B cell (primary cell): ENCODE results near the gene SRBD1. TPM values are rescaled to one million over a fixed set of nuclear protein-coding genes. Genes with fewer than 3 reads are reported as not detected.

Source experiments
- ATAC-seq: fragments of 200-7000 bp; cut with Tn5 transposase; one replicate; pipeline ENCODE4 v1.10.0; 2021; ENCODE audit warnings: low read depth, mild to moderate bottlenecking, moderate number of reproducible peaks, moderate library complexity
- CTCF ChIA-PET: fragments of 350-600 bp; sonication (Branson Sonifier 250); formaldehyde crosslinking; loops from one replicate; lab custom pipeline; 2021; ENCODE audit warnings: antibody characterized with exemption, inconsistent platforms; lab: Charles Lee
- POLR2A ChIA-PET: fragments of 350-600 bp; sonication (Branson Sonifier 250); formaldehyde crosslinking; loops from one replicate; lab custom pipeline; 2021; ENCODE audit warnings: antibody characterized with exemption; lab: Charles Lee
- DNase-seq: peaks from one replicate; pipeline ENCODE4 v3.0.0; 2013
- H2AFZ ChIP-seq: 2 replicates; pipeline ENCODE4 v1.6.1; 2012; ENCODE audit warnings: mild to moderate bottlenecking, low read depth, low read length; ENCODE audit not compliant: insufficient read depth, poor library complexity, severe bottlenecking
- H3K27ac ChIP-seq, 2 donors: 1 replicate in 1 of 2; 2 replicates in 1 of 2; pipeline ENCODE4 v1.5.1; 2012 to 2013; ENCODE audit warnings: low read length in 2 of 2, mild to moderate bottlenecking in 2 of 2, moderate library complexity in 1 of 2
- H3K27me3 ChIP-seq, 4 experiments: fragments of 200-600 bp in 1 of 4; sonication (generic) in 1 of 4; replicated peaks in 1 of 4; 1 replicate in 2 of 4; 2 replicates in 2 of 4; pipeline versions ENCODE4 v1.6.1 to v1.7.0; 2013 to 2016; ENCODE audit warnings: low read length in 3 of 4, mild to moderate bottlenecking in 2 of 4, mixed read lengths in 1 of 4, moderate library complexity in 1 of 4; ENCODE audit not compliant: insufficient read depth in 4 of 4, control insufficient read depth in 3 of 4; ENCODE audit errors: control extremely low read depth in 1 of 4
- H3K36me3 ChIP-seq, 2 experiments: replicated peaks in 1 of 2; 1 replicate in 1 of 2; 2 replicates in 1 of 2; pipeline versions ENCODE4 v1.6.1 to v1.7.1; 2013; ENCODE audit warnings: low read length in 1 of 2; ENCODE audit not compliant: insufficient read depth in 2 of 2, control insufficient read depth in 1 of 2; ENCODE audit errors: control extremely low read depth in 1 of 2, extremely low read depth in 1 of 2
- H3K4me1 ChIP-seq, 2 donors: fragments of 200-600 bp in 1 of 2; sonication (generic) in 1 of 2; 1 replicate in 1 of 2; 2 replicates in 1 of 2; pipeline versions ENCODE4 v1.5.1 to v1.6.1; 2013 to 2017; ENCODE audit warnings: low read length in 2 of 2; ENCODE audit not compliant: control insufficient read depth in 2 of 2, insufficient read depth in 2 of 2
- H3K4me2 ChIP-seq: replicated peaks from 2 replicates; pipeline ENCODE3; 2012; ENCODE audit warnings: mild to moderate bottlenecking, low read depth, low read length; ENCODE audit not compliant: poor library complexity, severe bottlenecking
- H3K4me3 ChIP-seq, 5 experiments: fragments of 200-600 bp in 1 of 5; sonication (generic) in 1 of 5; 1 replicate in 3 of 5; 2 replicates in 2 of 5; pipeline versions ENCODE4 v1.5.1 to v1.7.0; 2011 to 2016; ENCODE audit warnings: low read length in 4 of 5, mild to moderate bottlenecking in 4 of 5, low read depth in 2 of 5, control low read depth in 1 of 5, moderate library complexity in 1 of 5; ENCODE audit not compliant: insufficient read depth in 1 of 5; ENCODE audit errors: control extremely low read depth in 1 of 5, extremely low read depth in 1 of 5
- H3K79me2 ChIP-seq: fragments of 200-600 bp; sonication (generic); one replicate; pipeline ENCODE4 v1.6.0; 2016; ENCODE audit warnings: low read length; ENCODE audit not compliant: control insufficient read depth, insufficient read depth
- H3K9ac ChIP-seq: fragments of 200-600 bp; sonication (generic); 2 replicates; pipeline ENCODE4 v1.6.1; 2017; ENCODE audit warnings: mild to moderate bottlenecking, low read length, moderate library complexity
- H3K9me3 ChIP-seq, 3 donors: one replicate each; pipeline versions ENCODE4 v1.6.1 to v1.7.1; 2013; ENCODE audit warnings: low read length in 2 of 3; ENCODE audit not compliant: control insufficient read depth in 2 of 3, insufficient read depth in 1 of 3; ENCODE audit errors: control extremely low read depth in 1 of 3
- H4K20me1 ChIP-seq: 2 replicates; pipeline ENCODE4 v1.6.0; 2012; ENCODE audit warnings: mild to moderate bottlenecking, low read length; ENCODE audit not compliant: insufficient read depth, control insufficient read depth, poor library complexity, severe bottlenecking
- H3K27ac Mint-ChIP-seq: one replicate; pipeline ENCODE4 v1.8.0; 2021; ENCODE audit warnings: mixed read lengths
- H3K27me3 Mint-ChIP-seq: one replicate; pipeline ENCODE4 v1.8.0; 2021; ENCODE audit warnings: mixed read lengths
- H3K4me1 Mint-ChIP-seq: one replicate; pipeline ENCODE4 v1.8.0; 2021; ENCODE audit warnings: mixed read lengths
- H3K4me3 Mint-ChIP-seq: one replicate; pipeline ENCODE4 v1.8.0; 2021; ENCODE audit warnings: mixed read lengths
- H3K9me3 Mint-ChIP-seq: one replicate; pipeline ENCODE4 v1.8.0; 2022; ENCODE audit warnings: mixed read lengths; ENCODE audit not compliant: insufficient read depth
- EZH2 ChIP-seq: IDR thresholded peaks from 2 replicates; pipeline ENCODE4 v1.6.1; 2012; ENCODE audit warnings: borderline replicate concordance, low read depth, mild to moderate bottlenecking, moderate library complexity, low read length; ENCODE audit not compliant: insufficient read depth, poor library complexity, severe bottlenecking
- WGBS: methylation state at CpG from one replicate; pipeline ENCODE4 v1.1.5; 2013; ENCODE audit warnings: missing lambda C conversion rate; ENCODE audit not compliant: insufficient coverage; 5-methylcytosine and 5-hydroxymethylcytosine counted together
- intact Hi-C: fragments of 100-400 bp; cut with micrococcal nuclease; formaldehyde crosslinking; loops from one replicate; pipeline ENCODE4 v1.10.0; 2022
- polyA plus RNA-seq: library from polyadenylated mRNA; depleted of rRNA; stranded (reverse); fragments of >200 nt; gene quantifications from 2 replicates; pipeline ENCODE4 v1.2.3, GENCODE V29; 2012
- total RNA-seq, 2 donors: library from RNA; stranded (reverse); fragments of 120-200 nt in 1 of 2; gene quantifications; 1 replicate in 1 of 2; 2 replicates in 1 of 2; pipeline versions ENCODE4 v1.2.3 to v1.2.4, GENCODE V29; 2013 to 2022
- TF ChIP-seq, protein P1 (sequence below): fragments of 200-600 bp; IDR thresholded peaks from one replicate; pipeline ENCODE4 v1.8.0; 2022; ENCODE audit warnings: antibody characterized with exemption, mild to moderate bottlenecking

Gene SRBD1
- total and polyA plus RNA-seq, 2 donors (not counting 1 experiment from before 2014, with no cell fraction given), result 6.2 to 27.1 TPM

DNA sequence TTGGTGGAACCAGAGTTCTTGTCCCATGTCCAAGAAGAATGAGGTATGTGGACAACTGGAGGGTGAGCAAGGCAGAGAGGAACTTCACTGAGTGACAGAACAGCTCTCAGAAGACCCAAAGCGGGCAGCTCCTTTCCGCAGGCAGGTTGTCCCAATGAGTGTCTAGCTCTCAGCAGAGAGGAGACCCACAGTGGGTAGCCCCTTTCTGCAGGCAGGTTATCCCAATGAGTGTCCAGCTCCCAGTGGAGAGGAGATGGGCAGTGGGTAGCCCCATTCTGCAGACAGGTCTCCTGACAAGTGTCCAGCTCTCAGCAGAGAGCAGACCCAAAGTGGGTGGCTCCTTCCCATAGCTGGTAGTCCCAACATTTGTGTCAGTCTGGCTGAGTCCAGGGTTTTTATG lies 69.6 kb downstream of the SRBD1 start:
- ATAC-seq (no peak), DNase-seq (no peak)
- Histone ChIP-seq H3K27me3 (no peaks in the 10 kb centered on the region), H4K20me1 (no peaks in the 10 kb centered on the region), H3K4me2 (no peak overlapping the region), H2AFZ (no peak overlapping the region), H3K79me2 (no peaks in the 10 kb centered on the region), H3K9ac (no peak overlapping the region), H3K27ac (no peak overlapping the region), H3K36me3 (peaks cover 5 to 51% of the 10 kb centered on the region in 2 experiments), H3K4me1 (no peaks in the 10 kb centered on the region), H3K9me3 (peaks cover 0 to 19% (median 18%) of the 10 kb centered on the region in 3 donors), H3K4me3 (no peak overlapping the region)
- H3K4me1 Mint-ChIP-seq, result no peaks in the 10 kb centered on the region
- TF ChIP-seq, protein P1, sequence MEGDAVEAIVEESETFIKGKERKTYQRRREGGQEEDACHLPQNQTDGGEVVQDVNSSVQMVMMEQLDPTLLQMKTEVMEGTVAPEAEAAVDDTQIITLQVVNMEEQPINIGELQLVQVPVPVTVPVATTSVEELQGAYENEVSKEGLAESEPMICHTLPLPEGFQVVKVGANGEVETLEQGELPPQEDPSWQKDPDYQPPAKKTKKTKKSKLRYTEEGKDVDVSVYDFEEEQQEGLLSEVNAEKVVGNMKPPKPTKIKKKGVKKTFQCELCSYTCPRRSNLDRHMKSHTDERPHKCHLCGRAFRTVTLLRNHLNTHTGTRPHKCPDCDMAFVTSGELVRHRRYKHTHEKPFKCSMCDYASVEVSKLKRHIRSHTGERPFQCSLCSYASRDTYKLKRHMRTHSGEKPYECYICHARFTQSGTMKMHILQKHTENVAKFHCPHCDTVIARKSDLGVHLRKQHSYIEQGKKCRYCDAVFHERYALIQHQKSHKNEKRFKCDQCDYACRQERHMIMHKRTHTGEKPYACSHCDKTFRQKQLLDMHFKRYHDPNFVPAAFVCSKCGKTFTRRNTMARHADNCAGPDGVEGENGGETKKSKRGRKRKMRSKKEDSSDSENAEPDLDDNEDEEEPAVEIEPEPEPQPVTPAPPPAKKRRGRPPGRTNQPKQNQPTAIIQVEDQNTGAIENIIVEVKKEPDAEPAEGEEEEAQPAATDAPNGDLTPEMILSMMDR, result no peak
- TF ChIP-seq EZH2, result no peak
- H3K4me3 Mint-ChIP-seq, result no peak overlapping the region
- no peak overlapping the region for H3K27ac Mint-ChIP-seq
- 89% methylated on average over 2 of the region's 2 CpGs for WGBS
- intact Hi-C loops, result no loop called here
- CTCF ChIA-PET, result no interaction called here
- H3K27me3 Mint-ChIP-seq, result no peaks in the 10 kb centered on the region
- H3K9me3 Mint-ChIP-seq, result peaks cover 3% of the 10 kb centered on the region
- POLR2A ChIA-PET, result no interaction called here

DNA sequence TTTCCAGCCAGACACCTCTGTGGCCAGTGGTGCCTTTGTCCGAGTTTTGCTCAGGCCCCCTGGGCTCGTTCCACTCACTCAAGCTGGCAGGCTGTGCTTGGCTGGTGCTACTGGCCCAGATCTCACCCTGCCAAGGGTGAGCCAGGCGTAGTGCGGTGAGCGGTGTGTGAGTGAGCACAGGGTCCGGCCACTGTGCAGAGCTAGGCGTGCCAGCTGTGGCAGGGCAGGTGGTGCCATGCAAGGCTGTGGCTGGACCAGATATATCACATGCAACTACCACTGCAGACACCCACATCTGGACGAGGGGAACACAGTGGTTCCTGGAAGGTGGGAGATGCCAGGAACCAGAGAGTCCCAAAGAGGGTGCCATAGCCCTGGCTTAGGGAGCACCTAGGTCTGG lies 70.1 kb downstream of the SRBD1 start:
- ATAC-seq (no peak), DNase-seq (peak; percentile 3)
- Histone ChIP-seq H3K27me3 (no peaks in the 10 kb centered on the region), H3K4me1 (no peaks in the 10 kb centered on the region), H3K4me3 (no peak overlapping the region), H3K9ac (no peak overlapping the region), H4K20me1 (no peaks in the 10 kb centered on the region), H3K27ac (no peak overlapping the region), H3K4me2 (no peak overlapping the region), H3K79me2 (no peaks in the 10 kb centered on the region), H3K36me3 (peaks cover 2 to 47% of the 10 kb centered on the region in 2 experiments), H2AFZ (no peak overlapping the region), H3K9me3 (peaks cover 0 to 19% (median 18%) of the 10 kb centered on the region in 3 donors)
- intact Hi-C loops, result no loop called here
- Mint-ChIP-seq H3K27me3 (no peaks in the 10 kb centered on the region), H3K4me1 (no peaks in the 10 kb centered on the region), H3K27ac (no peak overlapping the region), H3K4me3 (no peak overlapping the region), H3K9me3 (peaks cover 3% of the 10 kb centered on the region)
- TF ChIP-seq EZH2, result no peak
- TF ChIP-seq, protein P1, result no peak
- ChIA-PET POLR2A (no interaction called here), CTCF (no interaction called here)
- 98% methylated on average over 7 of the region's 8 CpGs for WGBS
